ENCODE results near the gene CA11. TPM values are rescaled to one million over a fixed set of nuclear protein-coding genes. Genes with fewer than 3 reads are reported as not detected.

CA11 gene
- total RNA-seq, 1 donor from 2014 or later, result 13.0 TPM

DNA sequence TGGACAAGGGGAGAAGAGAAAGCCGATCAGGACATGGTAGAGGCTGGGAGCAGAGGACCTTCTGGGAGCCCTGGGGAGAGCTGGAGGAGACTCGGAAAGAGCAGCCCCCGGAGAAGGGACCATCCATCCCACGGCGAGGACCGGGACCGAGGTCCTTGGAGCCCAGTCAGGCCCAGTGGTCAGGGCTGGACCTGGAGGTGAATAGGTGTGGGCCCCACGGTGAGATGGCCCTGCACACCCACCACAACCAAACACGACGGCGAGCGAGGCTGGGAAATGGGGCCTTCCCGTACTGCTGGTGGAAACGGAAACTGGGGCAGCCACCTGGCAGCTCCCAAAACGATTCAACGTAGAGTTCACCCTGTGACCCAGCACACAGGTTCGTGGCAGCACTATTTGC lies 30.5 kb upstream of the CA11 start:
- no peak overlapping the region for H3K27ac Mint-ChIP-seq
- no peak for DNase-seq (ENCODE audit: low spot score)
- intact Hi-C loops (cut with micrococcal nuclease), result no loop called here
- H3K27me3 Mint-ChIP-seq (ENCODE audit: insufficient read depth), result peaks cover 4% of the 10 kb centered on the region
- H3K9me3 Mint-ChIP-seq, result no peaks in the 10 kb centered on the region
- H3K4me1 Mint-ChIP-seq (ENCODE audit: low read depth), result peaks cover 8% of the 10 kb centered on the region
- H3K36me3 Mint-ChIP-seq (ENCODE audit: low read depth), result no peaks in the 10 kb centered on the region
- H3K4me3 Mint-ChIP-seq, result no peak overlapping the region

DNA sequence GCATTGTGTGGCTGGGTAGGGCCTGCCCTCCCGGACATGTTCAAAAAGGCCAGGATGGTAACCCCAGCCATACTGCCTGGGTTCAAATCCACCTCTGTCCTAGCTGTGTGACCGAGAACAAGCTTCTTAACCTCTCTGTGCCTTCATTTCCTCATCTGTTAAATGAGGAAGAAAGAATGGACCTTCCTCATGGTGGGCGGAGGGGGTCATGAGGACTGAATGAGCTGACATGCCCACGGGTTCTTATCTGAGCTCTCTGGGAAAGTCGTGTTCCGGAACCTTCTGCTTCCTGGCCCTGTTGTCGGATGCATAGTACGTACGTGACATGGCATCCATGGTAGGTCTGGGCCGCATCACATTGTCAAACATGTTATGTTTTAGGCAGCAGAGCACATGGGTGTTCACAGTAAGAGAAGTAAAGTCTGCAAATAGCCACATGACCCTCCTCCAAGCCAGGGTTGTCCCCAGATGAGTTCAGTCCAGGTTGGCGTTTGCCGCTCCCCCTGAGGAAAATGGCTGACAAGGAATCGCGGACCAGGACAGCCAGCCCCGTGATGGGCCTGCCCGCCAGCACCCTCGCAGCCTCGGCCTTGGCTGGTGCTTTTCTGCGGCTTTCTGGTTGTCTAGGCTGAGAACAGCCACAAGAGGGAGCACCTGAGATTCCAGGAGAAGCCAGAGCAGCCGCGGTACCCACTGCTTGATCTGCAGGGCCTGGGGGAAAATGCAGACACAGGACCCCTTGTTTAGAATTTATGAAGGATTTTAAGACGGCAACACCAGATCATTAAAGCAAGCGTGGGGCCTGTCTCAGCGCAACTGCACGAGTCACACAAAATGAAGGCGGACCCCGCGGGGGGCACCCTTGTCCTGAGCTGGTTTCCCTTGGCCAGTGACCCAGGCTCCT lies 29.2 kb upstream of the CA11 start:
- H3K4me1 Mint-ChIP-seq (ENCODE audit: low read depth), result peaks cover 8% of the 10 kb centered on the region
- H3K27ac Mint-ChIP-seq, result no peak overlapping the region
- intact Hi-C loops (cut with micrococcal nuclease), result loop anchor here (1.0 to 2.0 kb wide), 3 partner anchors 14 to 64 kb away; partner anchors contain the start of gene CA11
- DNase-seq (ENCODE audit: low spot score), result peak; percentile 69
- H3K36me3 Mint-ChIP-seq (ENCODE audit: low read depth), result no peaks in the 10 kb centered on the region
- no peak overlapping the region for H3K4me3 Mint-ChIP-seq
- H3K27me3 Mint-ChIP-seq (ENCODE audit: insufficient read depth), result peaks cover 4% of the 10 kb centered on the region
- no peaks in the 10 kb centered on the region for H3K9me3 Mint-ChIP-seq

DNA sequence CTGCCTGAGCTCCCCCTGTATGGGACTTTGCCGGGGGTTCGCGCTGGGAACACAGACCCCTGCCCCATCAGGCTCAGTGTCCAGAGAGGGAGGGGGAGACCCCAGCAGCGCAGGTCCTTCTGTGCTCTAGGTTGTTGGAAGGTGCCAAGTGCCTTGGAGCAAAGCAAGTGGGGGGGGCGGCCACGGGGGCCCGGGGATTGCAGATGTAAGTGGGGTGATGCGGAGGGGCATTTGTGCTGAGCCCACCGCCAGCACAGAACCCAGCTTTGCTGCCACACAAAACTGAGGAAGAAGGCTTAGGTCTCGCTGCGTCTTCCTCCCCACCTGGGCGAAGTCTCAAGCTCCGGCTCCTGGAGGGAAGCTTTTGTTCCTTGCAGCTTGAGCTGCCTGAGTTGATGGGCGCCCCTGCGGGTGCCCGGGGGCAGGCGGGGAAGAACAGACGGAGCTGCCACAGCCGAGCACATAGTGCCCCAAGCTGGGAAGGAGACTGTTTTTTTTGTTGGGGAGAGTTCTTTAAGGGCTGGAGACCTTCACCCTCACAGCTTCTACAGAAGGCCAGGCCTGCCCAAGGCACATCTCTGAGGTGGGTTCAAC lies 28.3 kb upstream of the CA11 start:
- H3K27me3 Mint-ChIP-seq (ENCODE audit: insufficient read depth), result peaks cover 4% of the 10 kb centered on the region
- H3K9me3 Mint-ChIP-seq, result no peaks in the 10 kb centered on the region
- H3K4me3 Mint-ChIP-seq, result no peak overlapping the region
- intact Hi-C loops (cut with micrococcal nuclease), result loop anchor here (2.0 kb wide), 1 partner anchor 64 kb away; no protein-coding TSS in a partner anchor
- H3K36me3 Mint-ChIP-seq (ENCODE audit: low read depth), result no peaks in the 10 kb centered on the region
- H3K27ac Mint-ChIP-seq, result no peak overlapping the region
- peaks cover 8% of the 10 kb centered on the region for H3K4me1 Mint-ChIP-seq (ENCODE audit: low read depth)
- no peak for DNase-seq (ENCODE audit: low spot score)

DNA sequence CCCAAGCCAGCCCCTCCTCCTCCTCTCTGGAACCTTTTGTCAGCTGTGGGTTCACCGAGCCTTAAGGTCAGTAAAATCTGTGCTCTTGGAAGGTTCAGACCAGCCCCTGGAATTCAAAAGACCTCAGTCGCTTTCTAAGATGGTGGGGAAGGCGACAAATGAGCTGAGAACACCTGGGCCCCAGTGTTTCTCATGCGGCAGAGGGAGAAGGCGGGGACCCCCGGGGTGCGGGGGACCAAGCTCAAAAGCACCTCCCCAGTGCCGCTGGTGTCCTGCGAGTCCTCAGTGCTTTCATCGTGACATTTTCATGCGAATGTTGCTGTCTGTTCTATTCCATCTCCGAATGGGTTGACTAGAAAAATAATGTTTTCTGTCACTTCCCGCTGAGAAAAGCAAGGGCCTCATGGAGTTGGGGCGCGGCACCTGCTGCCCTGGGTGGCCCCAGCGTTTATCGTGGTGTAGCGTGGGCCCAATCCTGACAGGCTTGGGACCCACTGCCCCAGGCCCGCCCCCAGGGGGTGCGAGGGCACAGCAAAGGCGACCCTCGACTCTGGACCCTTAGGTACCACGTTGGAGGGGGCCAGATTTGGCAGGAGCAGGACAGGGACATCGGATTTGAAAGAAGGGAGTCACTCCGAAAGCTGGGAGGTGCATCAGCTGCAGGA lies 27.6 kb upstream of the CA11 start:
- no peak for DNase-seq (ENCODE audit: low spot score)
- H3K27ac Mint-ChIP-seq, result no peak overlapping the region
- intact Hi-C loops (cut with micrococcal nuclease), result loop anchor here (2.0 kb wide), 1 partner anchor 65 kb away; no protein-coding TSS in a partner anchor
- H3K27me3 Mint-ChIP-seq (ENCODE audit: insufficient read depth), result peaks cover 4% of the 10 kb centered on the region
- H3K36me3 Mint-ChIP-seq (ENCODE audit: low read depth), result no peaks in the 10 kb centered on the region
- no peak overlapping the region for H3K4me3 Mint-ChIP-seq
- peaks cover 8% of the 10 kb centered on the region for H3K4me1 Mint-ChIP-seq (ENCODE audit: low read depth)
- H3K9me3 Mint-ChIP-seq, result no peaks in the 10 kb centered on the region

DNA sequence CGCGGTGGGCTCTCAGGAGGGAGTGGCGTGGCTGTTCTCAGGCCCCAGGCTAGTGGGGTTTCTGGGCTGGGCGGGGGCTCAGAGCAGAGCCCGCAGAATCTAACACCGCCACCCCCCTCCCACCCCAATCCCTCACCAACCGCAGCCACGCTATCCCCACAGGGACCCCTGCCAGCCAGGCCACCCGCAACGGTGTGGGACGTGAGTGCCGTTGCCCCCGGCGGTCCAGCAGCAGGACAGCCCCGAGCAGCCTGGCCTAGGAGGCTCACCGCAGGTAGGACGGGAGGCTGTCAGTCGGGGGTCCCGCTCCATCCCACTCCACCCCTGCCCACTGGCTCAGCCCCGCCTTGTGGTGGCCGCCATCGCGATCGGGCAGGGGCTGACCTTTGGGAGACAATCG lies 27.0 kb upstream of the CA11 start, which contains the start of gene NTN5:
Gene NTN5 (minus strand): TSS at position 24 of the 400 bp plus-strand sequence. CDS start 2,031 bp downstream, outside the sequence.
- no peak for DNase-seq (ENCODE audit: low spot score)
- Mint-ChIP-seq H3K27ac (no peak within 1 kb of the TSS), H3K4me1 (ENCODE audit: low read depth) (peaks cover 8% of the 10 kb centered on the region), H3K4me3 (no peak within 1 kb of the TSS), H3K27me3 (ENCODE audit: insufficient read depth) (peaks cover 4% of the 10 kb centered on the region), H3K36me3 (ENCODE audit: low read depth) (no peaks in the 10 kb centered on the region), H3K9me3 (no peaks in the 10 kb centered on the region)
- intact Hi-C loops (cut with micrococcal nuclease), result no loop called here

DNA sequence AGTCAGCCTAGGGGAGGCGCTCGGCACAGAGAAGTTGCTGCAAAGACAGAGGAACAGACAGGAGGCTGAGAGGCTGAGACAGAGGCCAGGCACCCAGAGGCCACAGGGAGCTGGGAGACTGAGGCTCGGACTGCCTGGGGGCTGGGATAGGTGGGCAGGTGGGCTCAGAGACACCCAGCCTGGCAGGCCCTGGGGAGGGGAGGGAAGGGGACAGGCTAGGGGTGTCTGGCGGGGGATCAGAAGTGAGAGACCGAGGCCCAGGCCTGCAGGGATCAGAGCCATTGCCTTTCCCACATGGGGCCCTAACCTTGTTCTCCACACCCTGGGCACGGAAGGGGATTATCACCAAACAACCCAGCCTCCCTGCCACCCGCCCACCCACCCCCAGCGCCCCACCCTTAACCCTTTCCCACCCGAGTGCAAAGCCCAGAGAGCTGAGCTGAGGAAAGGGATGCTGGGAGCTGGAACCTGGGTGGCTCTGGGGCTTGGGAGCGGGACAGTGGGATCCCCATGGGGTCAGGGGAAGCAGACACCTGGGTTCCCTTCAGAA lies 25.5 kb upstream of the CA11 start:
- intact Hi-C loops (cut with micrococcal nuclease), result no loop called here
- no peak for DNase-seq (ENCODE audit: low spot score)
- Mint-ChIP-seq H3K4me1 (ENCODE audit: low read depth) (peaks cover 8% of the 10 kb centered on the region), H3K9me3 (no peaks in the 10 kb centered on the region), H3K4me3 (no peak overlapping the region), H3K27ac (no peak overlapping the region), H3K36me3 (ENCODE audit: low read depth) (no peaks in the 10 kb centered on the region), H3K27me3 (ENCODE audit: insufficient read depth) (peaks cover 3% of the 10 kb centered on the region)

DNA sequence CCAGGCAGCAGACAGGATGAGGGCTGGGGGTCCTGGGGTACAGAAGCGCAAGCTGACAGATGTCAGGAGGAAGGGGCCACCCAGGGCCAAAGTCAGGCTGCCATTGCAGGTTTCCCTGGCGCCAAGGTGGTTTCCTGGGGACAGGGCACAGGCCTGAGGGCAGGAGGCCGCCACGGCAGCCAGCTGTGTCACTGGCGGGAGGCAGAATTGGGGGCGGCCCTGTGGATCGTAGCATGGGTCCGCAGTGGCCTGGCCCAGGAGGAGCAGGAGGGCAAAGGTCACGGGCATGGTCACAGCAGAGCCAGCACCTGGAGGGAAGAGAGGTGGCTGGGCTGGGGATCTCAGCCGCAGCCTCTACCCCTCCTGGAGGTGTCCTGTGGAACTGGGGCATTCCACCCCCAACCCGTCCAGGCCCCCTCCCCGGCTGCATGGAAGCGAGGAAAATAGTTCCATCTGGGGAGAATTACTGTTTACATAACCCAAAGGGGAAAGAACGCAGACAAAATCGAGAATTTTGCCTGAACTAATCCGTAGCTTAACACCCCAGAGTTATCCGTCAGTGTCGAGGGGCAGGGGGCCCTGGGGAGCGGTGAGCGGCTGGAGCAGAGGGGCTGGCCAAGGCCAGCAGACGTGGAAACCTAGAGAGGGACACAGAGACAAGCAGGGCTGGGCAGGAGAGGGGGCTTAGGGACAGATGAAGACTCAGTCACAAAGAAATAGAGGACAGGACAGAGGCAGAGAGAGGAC lies 24.9 kb upstream of the CA11 start:
- H3K9me3 Mint-ChIP-seq, result no peaks in the 10 kb centered on the region
- H3K4me1 Mint-ChIP-seq (ENCODE audit: low read depth), result peaks cover 8% of the 10 kb centered on the region
- no peak overlapping the region for H3K4me3 Mint-ChIP-seq
- no peak overlapping the region for H3K27ac Mint-ChIP-seq
- H3K27me3 Mint-ChIP-seq (ENCODE audit: insufficient read depth), result peaks cover 3% of the 10 kb centered on the region
- H3K36me3 Mint-ChIP-seq (ENCODE audit: low read depth), result no peaks in the 10 kb centered on the region
- no peak for DNase-seq (ENCODE audit: low spot score)
- intact Hi-C loops (cut with micrococcal nuclease), result no loop called here

DNA sequence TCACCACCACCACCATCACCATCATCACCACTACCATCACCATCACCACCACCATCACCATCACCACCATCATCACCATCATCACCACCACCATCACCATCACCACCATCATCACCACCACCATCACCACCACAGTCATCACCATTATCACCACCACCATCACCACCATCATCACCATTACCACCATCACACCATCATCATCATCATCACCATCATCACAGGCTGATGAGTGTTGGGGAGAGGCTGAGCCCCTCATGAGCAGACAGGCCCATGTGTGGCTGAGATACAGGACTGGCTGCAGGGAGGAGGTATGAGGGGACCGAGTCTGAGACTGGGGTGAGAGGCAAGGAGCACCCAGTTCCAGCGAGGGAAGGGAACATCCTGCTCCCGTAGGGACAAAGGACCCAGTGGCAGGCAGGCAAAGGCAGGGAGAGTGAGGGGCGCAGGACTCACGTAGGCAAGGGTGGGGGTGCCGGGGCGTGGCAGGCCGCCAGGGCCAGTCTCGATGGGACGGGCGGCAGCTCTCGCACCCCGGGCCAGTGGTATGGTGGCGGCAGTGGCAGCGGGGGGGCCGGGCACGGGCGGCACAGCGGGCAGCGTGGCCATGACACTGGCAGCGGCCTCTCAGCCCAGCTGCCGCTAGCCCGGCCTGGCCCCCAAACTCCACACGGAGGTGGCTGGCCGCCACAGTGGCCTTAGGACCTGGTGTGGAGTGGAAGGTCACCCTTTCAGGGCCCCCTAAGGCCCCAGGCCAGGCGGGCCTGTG lies 24.1 kb upstream of the CA11 start:
- Mint-ChIP-seq H3K4me1 (ENCODE audit: low read depth) (peaks cover 2% of the 10 kb centered on the region), H3K4me3 (no peak overlapping the region), H3K9me3 (no peaks in the 10 kb centered on the region), H3K27ac (no peak overlapping the region), H3K27me3 (ENCODE audit: insufficient read depth) (peaks cover 1% of the 10 kb centered on the region), H3K36me3 (ENCODE audit: low read depth) (no peaks in the 10 kb centered on the region)
- intact Hi-C loops (cut with micrococcal nuclease), result no loop called here
- DNase-seq (ENCODE audit: low spot score), result no peak

DNA sequence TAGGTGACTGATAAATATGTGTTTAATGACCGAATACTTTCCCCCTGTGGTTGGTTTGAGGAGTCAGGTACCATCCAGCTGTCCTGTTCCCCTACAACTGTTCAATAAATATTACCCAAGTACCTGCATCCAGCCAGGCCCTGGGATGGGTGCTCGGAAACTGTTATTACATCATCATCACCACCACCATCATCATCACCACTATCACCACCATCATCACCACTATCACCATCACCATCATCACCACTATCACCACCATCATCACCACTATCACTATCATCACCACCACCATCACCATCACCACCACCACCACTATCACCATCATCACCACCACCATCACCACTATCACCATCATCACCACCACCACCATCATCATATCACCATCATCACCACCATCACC lies 22.8 kb upstream of the CA11 start:
- H3K9me3 Mint-ChIP-seq, result no peaks in the 10 kb centered on the region
- no peak for DNase-seq (ENCODE audit: low spot score)
- H3K4me3 Mint-ChIP-seq, result no peak overlapping the region
- H3K27ac Mint-ChIP-seq, result no peak overlapping the region
- H3K4me1 Mint-ChIP-seq (ENCODE audit: low read depth), result no peaks in the 10 kb centered on the region
- H3K36me3 Mint-ChIP-seq (ENCODE audit: low read depth), result no peaks in the 10 kb centered on the region
- H3K27me3 Mint-ChIP-seq (ENCODE audit: insufficient read depth), result peaks cover 1% of the 10 kb centered on the region
- intact Hi-C loops (cut with micrococcal nuclease), result no loop called here

DNA sequence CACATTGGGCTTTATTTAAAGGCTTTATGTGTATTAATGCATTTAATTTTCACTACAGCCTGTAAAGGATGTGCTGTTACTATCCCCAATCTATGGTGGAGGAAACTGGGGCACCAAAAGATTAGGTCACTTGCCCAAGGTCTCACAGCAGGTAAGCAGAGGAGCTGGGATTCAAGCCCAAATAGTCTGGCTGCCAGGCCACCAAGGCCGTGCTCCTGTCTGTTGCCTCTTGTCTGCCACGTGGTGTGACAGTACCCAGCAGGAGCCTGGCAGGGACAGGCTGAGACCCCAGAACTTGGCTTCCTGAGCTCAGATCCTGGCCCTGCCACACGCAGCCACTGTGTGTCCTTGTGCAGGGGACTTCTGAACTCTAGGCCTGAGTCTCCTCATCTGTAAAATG lies 22.3 kb upstream of the CA11 start:
- H3K27ac Mint-ChIP-seq, result no peak overlapping the region
- no peak overlapping the region for H3K4me3 Mint-ChIP-seq
- H3K36me3 Mint-ChIP-seq (ENCODE audit: low read depth), result no peaks in the 10 kb centered on the region
- H3K27me3 Mint-ChIP-seq (ENCODE audit: insufficient read depth), result peaks cover 1% of the 10 kb centered on the region
- no peak for DNase-seq (ENCODE audit: low spot score)
- no peaks in the 10 kb centered on the region for H3K4me1 Mint-ChIP-seq (ENCODE audit: low read depth)
- H3K9me3 Mint-ChIP-seq, result no peaks in the 10 kb centered on the region
- intact Hi-C loops (cut with micrococcal nuclease), result no loop called here

DNA sequence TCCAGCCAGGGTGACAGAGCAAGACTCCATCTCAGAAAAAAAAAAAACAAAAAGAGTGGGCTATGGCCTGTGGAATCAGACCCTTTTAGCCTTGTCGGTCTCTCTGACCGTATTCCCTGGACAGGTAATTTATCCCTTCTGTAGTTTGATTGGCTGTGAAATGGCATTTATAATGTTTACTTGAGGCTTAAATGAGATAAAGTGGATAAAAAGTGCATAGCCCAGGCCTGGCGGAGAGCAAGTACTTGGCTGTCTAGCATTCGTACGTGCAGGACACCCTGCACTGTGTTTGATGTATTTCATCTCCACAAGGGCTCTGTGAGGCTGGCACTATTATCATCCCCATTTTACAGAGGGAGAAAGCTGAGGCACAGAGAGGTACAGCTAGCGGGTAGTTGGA lies 19.8 kb upstream of the CA11 start:
- H3K36me3 Mint-ChIP-seq (ENCODE audit: low read depth), result no peaks in the 10 kb centered on the region
- intact Hi-C loops (cut with micrococcal nuclease), result no loop called here
- H3K9me3 Mint-ChIP-seq, result no peaks in the 10 kb centered on the region
- H3K27ac Mint-ChIP-seq, result no peak overlapping the region
- peaks cover 1% of the 10 kb centered on the region for H3K27me3 Mint-ChIP-seq (ENCODE audit: insufficient read depth)
- no peak overlapping the region for H3K4me3 Mint-ChIP-seq
- H3K4me1 Mint-ChIP-seq (ENCODE audit: low read depth), result peaks cover 5% of the 10 kb centered on the region
- DNase-seq (ENCODE audit: low spot score), result no peak

DNA sequence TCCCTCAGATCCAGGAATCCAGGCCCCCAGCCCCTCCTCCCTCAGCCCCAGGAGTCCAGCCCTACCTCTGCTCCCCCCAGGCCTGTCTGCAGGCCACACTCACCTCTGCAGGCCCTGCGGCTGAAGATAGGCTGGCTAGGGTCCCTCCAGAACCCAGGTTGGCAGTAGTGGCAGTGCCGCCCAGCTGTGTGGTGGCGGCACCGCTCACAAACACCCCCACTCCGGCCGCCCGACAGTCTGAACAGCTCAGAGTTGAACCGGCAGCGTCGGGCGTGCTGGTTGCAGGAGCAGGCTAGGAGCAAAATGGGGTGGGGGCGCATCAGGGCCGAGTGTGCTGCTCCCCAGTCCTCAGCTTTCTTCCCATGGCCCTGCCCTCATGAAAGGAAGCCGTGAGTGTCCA lies 18.5 kb upstream of the CA11 start:
- H3K4me1 Mint-ChIP-seq (ENCODE audit: low read depth), result peaks cover 9% of the 10 kb centered on the region
- intact Hi-C loops (cut with micrococcal nuclease), result no loop called here
- no peak for DNase-seq (ENCODE audit: low spot score)
- H3K9me3 Mint-ChIP-seq, result no peaks in the 10 kb centered on the region
- H3K36me3 Mint-ChIP-seq (ENCODE audit: low read depth), result no peaks in the 10 kb centered on the region
- H3K4me3 Mint-ChIP-seq, result no peak overlapping the region
- no peak overlapping the region for H3K27ac Mint-ChIP-seq
- peaks cover 1% of the 10 kb centered on the region for H3K27me3 Mint-ChIP-seq (ENCODE audit: insufficient read depth)

All from activated T-helper 1 cell treated with anti-CD3 and anti-CD28 coated beads, Interleukin-12 subunit alpha, Interleukin-12 subunit beta, Interleukin-2, Interleukin-4 antibody, amounts not matched to agents 30 ng/mL and 10 ng/mL and 1 ng/mL, durations not matched to agents 14 hours and 24 hours and 36 hours (primary cell).